HepG2 (cell line): ENCODE data around the gene MAPKAPK3. TPM values are rescaled to one million over a fixed set of nuclear protein-coding genes. Genes with fewer than 3 reads are reported as not detected.

Experiments used
- ARID3A ChIP-seq: IDR thresholded peaks from 2 replicates; pipeline ENCODE4 v1.6.1; 2012; ENCODE audit warnings: low read depth, low read length, improper control_type of control experiment
- CBFB ChIP-seq: sonication (generic); formaldehyde crosslinking; IDR thresholded peaks from 2 replicates; pipeline ENCODE4 v1.4.0; 2020; ENCODE audit warnings: missing genetic modification reagents
- GABPA ChIP-seq, 2 experiments: IDR thresholded peaks; 2 replicates each; pipeline ENCODE4 v1.6.1; 2011 to 2016; ENCODE audit warnings: low read depth in 2 of 2, low read length in 1 of 2, missing biosample characterization in 1 of 2, missing genetic modification characterization in 1 of 2
- ISL2 ChIP-seq: sonication (generic); formaldehyde crosslinking; IDR thresholded peaks from 2 replicates; pipeline ENCODE4 v1.5.0; 2020; ENCODE audit warnings: missing genetic modification reagents
- KLF16 ChIP-seq, 2 experiments: sonication (generic) in 1 of 2; formaldehyde crosslinking in 1 of 2; IDR thresholded peaks; 2 replicates each; pipeline versions ENCODE4 v1.6.1 to v1.8.0; 2016 to 2023; ENCODE audit warnings: missing genetic modification reagents in 2 of 2, missing compliant biosample characterization in 1 of 2
- MEIS2 ChIP-seq: sonication (generic); formaldehyde crosslinking; IDR thresholded peaks from 2 replicates; pipeline ENCODE4 v1.9.0; 2021; ENCODE audit warnings: mild to moderate bottlenecking, missing genetic modification reagents
- MTF1 ChIP-seq: sonication (generic); formaldehyde crosslinking; IDR thresholded peaks from 2 replicates; pipeline ENCODE4 v1.5.0; 2020; ENCODE audit warnings: missing genetic modification reagents
- MYC ChIP-seq: sonication (generic); formaldehyde crosslinking; IDR thresholded peaks from 2 replicates; pipeline ENCODE4 v1.9.0; 2021; ENCODE audit warnings: missing genetic modification reagents, borderline replicate concordance
- NAIF1 ChIP-seq: sonication (generic); formaldehyde crosslinking; IDR thresholded peaks from 2 replicates; pipeline ENCODE4 v1.5.0; 2020; ENCODE audit warnings: mild to moderate bottlenecking, missing genetic modification reagents, borderline replicate concordance
- PLSCR1 ChIP-seq: sonication (generic); formaldehyde crosslinking; IDR thresholded peaks from 2 replicates; pipeline ENCODE4 v1.5.0; 2020; ENCODE audit warnings: missing genetic modification reagents, mild to moderate bottlenecking, borderline replicate concordance
- RFX1 ChIP-seq: fragments of 450-650 bp; IDR thresholded peaks from 2 replicates; pipeline ENCODE4 v1.6.1; 2017
- SALL1 ChIP-seq: sonication (generic); formaldehyde crosslinking; IDR thresholded peaks from 2 replicates; pipeline ENCODE4 v1.8.0; 2022; ENCODE audit warnings: mild to moderate bottlenecking, missing genetic modification reagents
- SNAI1 ChIP-seq: sonication (generic); formaldehyde crosslinking; IDR thresholded peaks from 2 replicates; pipeline ENCODE4 v1.5.0; 2020; ENCODE audit warnings: mild to moderate bottlenecking, missing genetic modification reagents, borderline replicate concordance
- TRAFD1 ChIP-seq: sonication (generic); formaldehyde crosslinking; IDR thresholded peaks from 2 replicates; pipeline ENCODE4 v1.5.1; 2020; ENCODE audit warnings: missing genetic modification reagents, mild to moderate bottlenecking, borderline replicate concordance
- UBTF ChIP-seq: sonication (generic); formaldehyde crosslinking; IDR thresholded peaks from 2 replicates; pipeline ENCODE4 v1.4.0; 2020; ENCODE audit warnings: mild to moderate bottlenecking, missing genetic modification reagents
- ZBTB38 ChIP-seq: sonication (generic); formaldehyde crosslinking; IDR thresholded peaks from 2 replicates; pipeline ENCODE4 v1.5.1; 2020; ENCODE audit warnings: mild to moderate bottlenecking, missing genetic modification reagents
- ZC3H13 ChIP-seq: sonication (generic); formaldehyde crosslinking; IDR thresholded peaks from 2 replicates; pipeline ENCODE4 v1.8.1; 2023; ENCODE audit warnings: mild to moderate bottlenecking, missing genetic modification reagents, moderate library complexity
- ZNF121 ChIP-seq: sonication (generic); formaldehyde crosslinking; IDR thresholded peaks from 2 replicates; pipeline ENCODE4 v1.5.0; 2020; ENCODE audit warnings: mild to moderate bottlenecking, missing genetic modification reagents
- ZNF414 ChIP-seq: sonication (generic); formaldehyde crosslinking; IDR thresholded peaks from 2 replicates; pipeline ENCODE4 v1.5.0; 2020; ENCODE audit warnings: missing genetic modification reagents
- ZNF484 ChIP-seq: sonication (generic); formaldehyde crosslinking; IDR thresholded peaks from 2 replicates; pipeline ENCODE4 v1.5.1; 2020; ENCODE audit warnings: mild to moderate bottlenecking, low read depth, missing genetic modification reagents, borderline replicate concordance
- ZNF552 ChIP-seq: sonication (generic); formaldehyde crosslinking; IDR thresholded peaks from 2 replicates; pipeline ENCODE4 v1.9.0; 2022; ENCODE audit warnings: missing genetic modification reagents, mild to moderate bottlenecking, borderline replicate concordance
- ZNF670 ChIP-seq: sonication (generic); formaldehyde crosslinking; IDR thresholded peaks from 2 replicates; pipeline ENCODE4 v1.8.0; 2022; ENCODE audit warnings: mild to moderate bottlenecking, missing genetic modification reagents, borderline replicate concordance
- polyA plus RNA-seq, 8 experiments: library from polyadenylated mRNA; depleted of rRNA in 3 of 8; stranded (reverse) in 7 of 8; unstranded in 1 of 8; fragments of >200 nt; fragmentation: Illumina TruSeq in 4 of 8; extraction: Trizol in 4 of 8; gene quantifications; 2 replicates each; pipeline versions ENCODE4 v1.2.1 to v1.2.3, GENCODE V29; 2011 to 2016; ENCODE audit warnings: low read depth in 4 of 8, missing spikeins in 1 of 8, mixed read lengths in 1 of 8; ENCODE audit not compliant: insufficient read depth in 1 of 8
- total RNA-seq, 5 experiments: library from RNA; depleted of rRNA; stranded (reverse); fragments of >200 nt; fragmentation: Illumina TruSeq; extraction: Trizol; gene quantifications; 2 replicates each; pipeline ENCODE4 v1.2.3, GENCODE V29; 2016; ENCODE audit warnings: low read depth in 1 of 5

Gene MAPKAPK3
- total and polyA plus RNA-seq, 2 of the 13 experiments (the other 11 are each of a cell fraction or from before 2014, with no cell fraction given), result 39.9 to 41.2 TPM

GRCh38 chr3:50616770-50617095 is 218 bp upstream of the MAPKAPK3 start (continued):
- TF ChIP-seq NAIF1 (CRISPR knock-in tag), result no peak
- no peak for TF ChIP-seq SNAI1
- no peak for TF ChIP-seq GABPA (IDR thresholded peaks at IDR 0.05; ENCODE audit: low read depth, low read length)
- TF ChIP-seq GABPA (CRISPR knock-in tag; IDR thresholded peaks at IDR 0.05; ENCODE audit: low read depth), result peak; percentile 43; the same call in 1 of the 2 replicates
- no peak for TF ChIP-seq PLSCR1
- no peak for TF ChIP-seq ZNF121 (CRISPR knock-in tag)
- TF ChIP-seq ISL2, result no peak
- no peak for TF ChIP-seq ZNF670
- no peak for TF ChIP-seq TRAFD1 (CRISPR knock-in tag)
- TF ChIP-seq ZBTB38 (CRISPR knock-in tag), result no peak
- TF ChIP-seq MYC, result no peak
- TF ChIP-seq RFX1, result no peak
- no peak for TF ChIP-seq UBTF
- TF ChIP-seq KLF16 (CRISPR knock-in tag; IDR thresholded peaks at IDR 0.05), result no peak
- no peak for TF ChIP-seq CBFB (CRISPR knock-in tag)
- no peak for TF ChIP-seq ZNF484 (CRISPR knock-in tag)
- no peak for TF ChIP-seq ARID3A
- TF ChIP-seq MTF1, result no peak
- no peak for TF ChIP-seq ZNF414 (CRISPR knock-in tag)
- TF ChIP-seq SALL1 (CRISPR knock-in tag), result 0 out of 2 replicates have a peak, but pooled peaks have one; percentile 27
- no peak for TF ChIP-seq ZC3H13
- no peak for TF ChIP-seq ZNF552 (CRISPR knock-in tag)
- no peak for TF ChIP-seq MEIS2 (CRISPR knock-in tag)
